ENCODE measurements around the gene SCAF4. TPM values are rescaled to one million over a fixed set of nuclear protein-coding genes. Genes with fewer than 3 reads are reported as not detected.

Gene SCAF4
- total and polyA plus RNA-seq, 9 of the 15 experiments (the other 6 are each of a cell fraction or from before 2014, with no cell fraction given) = 2.3 to 55.7 (median 17.2) TPM

- no peak for TF ChIP-seq NR2C2 (CRISPR knock-in tag; IDR thresholded peaks at IDR 0.05)
- no peak for TF ChIP-seq NR2C2 (tag; IDR thresholded peaks at IDR 0.05)
- peak; percentile 91 for TF ChIP-seq SMARCA4 (IDR thresholded peaks at IDR 0.05)
- peak; percentile 41; the same call in 1 of the 2 replicates for TF ChIP-seq MTA3 (IDR thresholded peaks at IDR 0.05; ENCODE audit: borderline replicate concordance)
- no peak for TF ChIP-seq ZNF124 (CRISPR knock-in tag; IDR thresholded peaks at IDR 0.05)
- TF ChIP-seq, protein P1, sequence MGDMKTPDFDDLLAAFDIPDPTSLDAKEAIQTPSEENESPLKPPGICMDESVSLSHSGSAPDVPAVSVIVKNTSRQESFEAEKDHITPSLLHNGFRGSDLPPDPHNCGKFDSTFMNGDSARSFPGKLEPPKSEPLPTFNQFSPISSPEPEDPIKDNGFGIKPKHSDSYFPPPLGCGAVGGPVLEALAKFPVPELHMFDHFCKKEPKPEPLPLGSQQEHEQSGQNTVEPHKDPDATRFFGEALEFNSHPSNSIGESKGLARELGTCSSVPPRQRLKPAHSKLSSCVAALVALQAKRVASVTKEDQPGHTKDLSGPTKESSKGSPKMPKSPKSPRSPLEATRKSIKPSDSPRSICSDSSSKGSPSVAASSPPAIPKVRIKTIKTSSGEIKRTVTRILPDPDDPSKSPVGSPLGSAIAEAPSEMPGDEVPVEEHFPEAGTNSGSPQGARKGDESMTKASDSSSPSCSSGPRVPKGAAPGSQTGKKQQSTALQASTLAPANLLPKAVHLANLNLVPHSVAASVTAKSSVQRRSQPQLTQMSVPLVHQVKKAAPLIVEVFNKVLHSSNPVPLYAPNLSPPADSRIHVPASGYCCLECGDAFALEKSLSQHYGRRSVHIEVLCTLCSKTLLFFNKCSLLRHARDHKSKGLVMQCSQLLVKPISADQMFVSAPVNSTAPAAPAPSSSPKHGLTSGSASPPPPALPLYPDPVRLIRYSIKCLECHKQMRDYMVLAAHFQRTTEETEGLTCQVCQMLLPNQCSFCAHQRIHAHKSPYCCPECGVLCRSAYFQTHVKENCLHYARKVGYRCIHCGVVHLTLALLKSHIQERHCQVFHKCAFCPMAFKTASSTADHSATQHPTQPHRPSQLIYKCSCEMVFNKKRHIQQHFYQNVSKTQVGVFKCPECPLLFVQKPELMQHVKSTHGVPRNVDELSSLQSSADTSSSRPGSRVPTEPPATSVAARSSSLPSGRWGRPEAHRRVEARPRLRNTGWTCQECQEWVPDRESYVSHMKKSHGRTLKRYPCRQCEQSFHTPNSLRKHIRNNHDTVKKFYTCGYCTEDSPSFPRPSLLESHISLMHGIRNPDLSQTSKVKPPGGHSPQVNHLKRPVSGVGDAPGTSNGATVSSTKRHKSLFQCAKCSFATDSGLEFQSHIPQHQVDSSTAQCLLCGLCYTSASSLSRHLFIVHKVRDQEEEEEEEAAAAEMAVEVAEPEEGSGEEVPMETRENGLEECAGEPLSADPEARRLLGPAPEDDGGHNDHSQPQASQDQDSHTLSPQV (IDR thresholded peaks at IDR 0.05) = peak; percentile 86
- TF ChIP-seq ZBTB8A (IDR thresholded peaks at IDR 0.05; ENCODE audit: partially characterized antibody) = no peak
- peak; percentile 93 for TF ChIP-seq NCOR1 (IDR thresholded peaks at IDR 0.05)
- TF ChIP-seq ZNF766 (CRISPR knock-in tag; conservative IDR thresholded peaks at IDR 0.05) = 0 out of 2 replicates have a peak, but pooled peaks have one; percentile 39
- peak in 1 of 2 experiments; percentile 69; a peak in 1 of 3 replicates for TF ChIP-seq CBX3 (IDR thresholded peaks at IDR 0.05; ENCODE audit: borderline replicate concordance in 1 of 2, low read length in 2 of 2)
- peak; percentile 92 for TF ChIP-seq POLR2AphosphoS5 (IDR thresholded peaks at IDR 0.05; ENCODE audit: control insufficient read depth, insufficient read depth, low read depth, low read length)
- TF ChIP-seq ARID3A (IDR thresholded peaks at IDR 0.05; ENCODE audit: borderline replicate concordance, low read depth, low read length) = peak; percentile 51; the same call in 1 of the 2 replicates
- peak; percentile 17; the same call in 1 of the 2 replicates for TF ChIP-seq MTF1 (CRISPR knock-in tag; IDR thresholded peaks at IDR 0.05; ENCODE audit: borderline replicate concordance)
- TF ChIP-seq FOSL1 (tag; conservative IDR thresholded peaks at IDR 0.05) = 0 out of 2 replicates have a peak, but pooled peaks have one; percentile 20
Observed at GRCh38 chr21:31735511-31735992, 3.6 kb upstream of the SCAF4 start (continued).

All from K562 (cell line).